ENCODE measurements around the gene ARHGEF9. TPM values are rescaled to one million over a fixed set of nuclear protein-coding genes. Genes with fewer than 3 reads are reported as not detected.

The ARHGEF9 gene
- total RNA-seq, 1 donor from 2014 or later: 7.4 TPM

- H3K36me3 ChIP-seq (ENCODE audit: control insufficient read depth, insufficient read depth, low read length): no peaks in the 10 kb centered on the region
- H3K27me3 ChIP-seq (ENCODE audit: control insufficient read depth, insufficient read depth, low read length): no peaks in the 10 kb centered on the region
- TF ChIP-seq CTCF (IDR thresholded peaks at IDR 0.05; ENCODE audit: insufficient read depth, low read length, severe bottlenecking): no peak
- FAIRE-seq (peak; percentile 47), DNase-seq (ENCODE audit: low read depth) (no peak)
- no peak overlapping the region for H3K4me3 ChIP-seq (ENCODE audit: low read depth, low read length)
These were observed 71.5 kb downstream of the ARHGEF9 start for GRCh38 chrX:63713526-63713925.

- Histone ChIP-seq H3K27me3 (ENCODE audit: control insufficient read depth, insufficient read depth, low read length) (no peaks in the 10 kb centered on the region), H3K36me3 (ENCODE audit: control insufficient read depth, insufficient read depth, low read length) (no peaks in the 10 kb centered on the region), H3K4me3 (ENCODE audit: low read depth, low read length) (no peak overlapping the region)
- DNase-seq (ENCODE audit: low read depth) (no peak), FAIRE-seq (no peak)
- no peak for TF ChIP-seq CTCF (IDR thresholded peaks at IDR 0.05; ENCODE audit: insufficient read depth, low read length, severe bottlenecking)
These were observed 76.2 kb downstream of the ARHGEF9 start for GRCh38 chrX:63708801-63709200.

GRCh38 chrX:63702556-63702955, 82.5 kb downstream of the ARHGEF9 start:
- Histone ChIP-seq H3K4me3 (ENCODE audit: low read depth, low read length) (no peak overlapping the region), H3K36me3 (ENCODE audit: control insufficient read depth, insufficient read depth, low read length) (no peaks in the 10 kb centered on the region), H3K27me3 (ENCODE audit: control insufficient read depth, insufficient read depth, low read length) (no peaks in the 10 kb centered on the region)
- DNase-seq (ENCODE audit: low read depth) (no peak), FAIRE-seq (no peak)
- TF ChIP-seq CTCF (IDR thresholded peaks at IDR 0.05; ENCODE audit: insufficient read depth, low read length, severe bottlenecking): no peak

- no peaks in the 10 kb centered on the region for H3K36me3 ChIP-seq (ENCODE audit: control insufficient read depth, insufficient read depth, low read length)
- no peaks in the 10 kb centered on the region for H3K27me3 ChIP-seq (ENCODE audit: control insufficient read depth, insufficient read depth, low read length)
- peak; percentile 58 for TF ChIP-seq CTCF (IDR thresholded peaks at IDR 0.05; ENCODE audit: insufficient read depth, low read length, severe bottlenecking)
- H3K4me3 ChIP-seq (ENCODE audit: low read depth, low read length): no peak overlapping the region
- DNase-seq (ENCODE audit: low read depth): peak; percentile 31
- no peak for FAIRE-seq
These were observed 97.9 kb downstream of the ARHGEF9 start for GRCh38 chrX:63686878-63687714.

GRCh38 chrX:63680423-63680822, 104.6 kb downstream of the ARHGEF9 start:
- no peak for TF ChIP-seq CTCF (IDR thresholded peaks at IDR 0.05; ENCODE audit: insufficient read depth, low read length, severe bottlenecking)
- Histone ChIP-seq H3K4me3 (ENCODE audit: low read depth, low read length) (no peak overlapping the region), H3K27me3 (ENCODE audit: control insufficient read depth, insufficient read depth, low read length) (no peaks in the 10 kb centered on the region), H3K36me3 (ENCODE audit: control insufficient read depth, insufficient read depth, low read length) (no peaks in the 10 kb centered on the region)
- FAIRE-seq: no peak
- no peak for DNase-seq (ENCODE audit: low read depth)

- no peak overlapping the region for H3K4me3 ChIP-seq (ENCODE audit: low read depth, low read length)
- TF ChIP-seq CTCF (IDR thresholded peaks at IDR 0.05; ENCODE audit: insufficient read depth, low read length, severe bottlenecking): no peak
- H3K27me3 ChIP-seq (ENCODE audit: control insufficient read depth, insufficient read depth, low read length): no peaks in the 10 kb centered on the region
- FAIRE-seq: no peak
- H3K36me3 ChIP-seq (ENCODE audit: control insufficient read depth, insufficient read depth, low read length): no peaks in the 10 kb centered on the region
- no peak for DNase-seq (ENCODE audit: low read depth)
These were observed 105.6 kb downstream of the ARHGEF9 start for GRCh38 chrX:63679432-63679831.
